Measurements from ENCODE around the gene LRCH1. TPM values are rescaled to one million over a fixed set of nuclear protein-coding genes. Genes with fewer than 3 reads are reported as not detected.

LRCH1 gene
- total RNA-seq, 1 experiment from 2014 or later: 11.8 TPM

DNA sequence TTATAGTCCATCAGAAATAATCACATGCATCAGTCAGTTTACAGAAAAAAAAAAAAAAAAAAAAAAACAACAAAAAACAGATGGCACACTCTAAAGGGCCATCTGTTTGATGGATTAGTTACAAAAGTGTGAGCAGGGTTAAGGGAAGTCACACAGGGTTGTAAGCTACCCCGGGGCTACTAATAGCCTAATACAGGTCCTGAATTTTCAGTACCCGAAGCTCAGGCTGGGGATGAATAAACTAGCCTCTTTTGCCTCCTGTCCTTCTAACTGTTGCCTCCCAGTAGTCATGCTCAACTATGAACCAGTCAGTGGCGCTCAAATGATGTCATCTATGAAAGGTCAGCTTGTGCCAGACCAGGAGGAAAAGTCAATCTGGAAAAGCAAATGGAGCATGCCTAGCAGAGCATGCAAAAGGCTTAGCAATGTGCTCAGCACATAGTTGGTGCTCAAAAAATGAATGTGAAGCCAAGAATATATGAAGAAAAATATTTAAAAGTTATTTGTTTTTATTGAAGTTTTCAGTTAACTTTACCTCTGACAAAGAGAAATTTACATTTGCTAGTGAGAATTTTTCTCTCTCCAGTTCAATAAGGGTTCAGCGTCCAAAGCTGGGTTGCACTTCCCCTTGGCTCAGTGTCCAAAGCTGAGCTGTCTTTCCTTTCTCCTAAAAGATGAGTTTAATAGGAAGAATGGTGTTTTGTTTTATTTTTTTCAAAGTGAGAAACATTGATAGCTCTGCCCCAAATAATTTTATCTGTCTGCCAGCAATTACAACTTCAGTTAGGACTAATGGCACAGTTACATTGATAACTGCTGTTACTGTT lies 30.8 kb upstream of the LRCH1 start:
- CTCF ChIA-PET: no interaction called here
- TF ChIP-seq, protein P1, sequence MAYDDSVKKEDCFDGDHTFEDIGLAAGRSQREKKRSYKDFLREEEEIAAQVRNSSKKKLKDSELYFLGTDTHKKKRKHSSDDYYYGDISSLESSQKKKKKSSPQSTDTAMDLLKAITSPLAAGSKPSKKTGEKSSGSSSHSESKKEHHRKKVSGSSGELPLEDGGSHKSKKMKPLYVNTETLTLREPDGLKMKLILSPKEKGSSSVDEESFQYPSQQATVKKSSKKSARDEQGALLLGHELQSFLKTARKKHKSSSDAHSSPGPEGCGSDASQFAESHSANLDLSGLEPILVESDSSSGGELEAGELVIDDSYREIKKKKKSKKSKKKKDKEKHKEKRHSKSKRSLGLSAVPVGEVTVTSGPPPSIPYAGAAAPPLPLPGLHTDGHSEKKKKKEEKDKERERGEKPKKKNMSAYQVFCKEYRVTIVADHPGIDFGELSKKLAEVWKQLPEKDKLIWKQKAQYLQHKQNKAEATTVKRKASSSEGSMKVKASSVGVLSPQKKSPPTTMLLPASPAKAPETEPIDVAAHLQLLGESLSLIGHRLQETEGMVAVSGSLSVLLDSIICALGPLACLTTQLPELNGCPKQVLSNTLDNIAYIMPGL (CRISPR knock-in tag; IDR thresholded peaks at IDR 0.05): no peak
- TF ChIP-seq, protein P2, sequence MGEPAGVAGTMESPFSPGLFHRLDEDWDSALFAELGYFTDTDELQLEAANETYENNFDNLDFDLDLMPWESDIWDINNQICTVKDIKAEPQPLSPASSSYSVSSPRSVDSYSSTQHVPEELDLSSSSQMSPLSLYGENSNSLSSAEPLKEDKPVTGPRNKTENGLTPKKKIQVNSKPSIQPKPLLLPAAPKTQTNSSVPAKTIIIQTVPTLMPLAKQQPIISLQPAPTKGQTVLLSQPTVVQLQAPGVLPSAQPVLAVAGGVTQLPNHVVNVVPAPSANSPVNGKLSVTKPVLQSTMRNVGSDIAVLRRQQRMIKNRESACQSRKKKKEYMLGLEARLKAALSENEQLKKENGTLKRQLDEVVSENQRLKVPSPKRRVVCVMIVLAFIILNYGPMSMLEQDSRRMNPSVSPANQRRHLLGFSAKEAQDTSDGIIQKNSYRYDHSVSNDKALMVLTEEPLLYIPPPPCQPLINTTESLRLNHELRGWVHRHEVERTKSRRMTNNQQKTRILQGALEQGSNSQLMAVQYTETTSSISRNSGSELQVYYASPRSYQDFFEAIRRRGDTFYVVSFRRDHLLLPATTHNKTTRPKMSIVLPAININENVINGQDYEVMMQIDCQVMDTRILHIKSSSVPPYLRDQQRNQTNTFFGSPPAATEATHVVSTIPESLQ (CRISPR knock-in tag; IDR thresholded peaks at IDR 0.05): no peak
- TF ChIP-seq NFYB (CRISPR knock-in tag; conservative IDR thresholded peaks at IDR 0.05; ENCODE audit: low read depth) (no peak), FOXJ3 (CRISPR knock-in tag; IDR thresholded peaks at IDR 0.05; ENCODE audit: borderline replicate concordance) (no peak), ETV6 (CRISPR knock-in tag; IDR thresholded peaks at IDR 0.05) (no peak), OVOL2 (CRISPR knock-in tag; IDR thresholded peaks at IDR 0.05; ENCODE audit: borderline replicate concordance) (no peak), TEAD4 (CRISPR knock-in tag; IDR thresholded peaks at IDR 0.05) (no peak), NFATC4 (CRISPR knock-in tag; IDR thresholded peaks at IDR 0.05) (no peak), GTF2I (CRISPR knock-in tag; conservative IDR thresholded peaks at IDR 0.05) (no peak)
- TF ChIP-seq, protein P3, sequence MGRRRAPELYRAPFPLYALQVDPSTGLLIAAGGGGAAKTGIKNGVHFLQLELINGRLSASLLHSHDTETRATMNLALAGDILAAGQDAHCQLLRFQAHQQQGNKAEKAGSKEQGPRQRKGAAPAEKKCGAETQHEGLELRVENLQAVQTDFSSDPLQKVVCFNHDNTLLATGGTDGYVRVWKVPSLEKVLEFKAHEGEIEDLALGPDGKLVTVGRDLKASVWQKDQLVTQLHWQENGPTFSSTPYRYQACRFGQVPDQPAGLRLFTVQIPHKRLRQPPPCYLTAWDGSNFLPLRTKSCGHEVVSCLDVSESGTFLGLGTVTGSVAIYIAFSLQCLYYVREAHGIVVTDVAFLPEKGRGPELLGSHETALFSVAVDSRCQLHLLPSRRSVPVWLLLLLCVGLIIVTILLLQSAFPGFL (CRISPR knock-in tag; IDR thresholded peaks at IDR 0.05; ENCODE audit: borderline replicate concordance): no peak
- TF ChIP-seq, protein P4, sequence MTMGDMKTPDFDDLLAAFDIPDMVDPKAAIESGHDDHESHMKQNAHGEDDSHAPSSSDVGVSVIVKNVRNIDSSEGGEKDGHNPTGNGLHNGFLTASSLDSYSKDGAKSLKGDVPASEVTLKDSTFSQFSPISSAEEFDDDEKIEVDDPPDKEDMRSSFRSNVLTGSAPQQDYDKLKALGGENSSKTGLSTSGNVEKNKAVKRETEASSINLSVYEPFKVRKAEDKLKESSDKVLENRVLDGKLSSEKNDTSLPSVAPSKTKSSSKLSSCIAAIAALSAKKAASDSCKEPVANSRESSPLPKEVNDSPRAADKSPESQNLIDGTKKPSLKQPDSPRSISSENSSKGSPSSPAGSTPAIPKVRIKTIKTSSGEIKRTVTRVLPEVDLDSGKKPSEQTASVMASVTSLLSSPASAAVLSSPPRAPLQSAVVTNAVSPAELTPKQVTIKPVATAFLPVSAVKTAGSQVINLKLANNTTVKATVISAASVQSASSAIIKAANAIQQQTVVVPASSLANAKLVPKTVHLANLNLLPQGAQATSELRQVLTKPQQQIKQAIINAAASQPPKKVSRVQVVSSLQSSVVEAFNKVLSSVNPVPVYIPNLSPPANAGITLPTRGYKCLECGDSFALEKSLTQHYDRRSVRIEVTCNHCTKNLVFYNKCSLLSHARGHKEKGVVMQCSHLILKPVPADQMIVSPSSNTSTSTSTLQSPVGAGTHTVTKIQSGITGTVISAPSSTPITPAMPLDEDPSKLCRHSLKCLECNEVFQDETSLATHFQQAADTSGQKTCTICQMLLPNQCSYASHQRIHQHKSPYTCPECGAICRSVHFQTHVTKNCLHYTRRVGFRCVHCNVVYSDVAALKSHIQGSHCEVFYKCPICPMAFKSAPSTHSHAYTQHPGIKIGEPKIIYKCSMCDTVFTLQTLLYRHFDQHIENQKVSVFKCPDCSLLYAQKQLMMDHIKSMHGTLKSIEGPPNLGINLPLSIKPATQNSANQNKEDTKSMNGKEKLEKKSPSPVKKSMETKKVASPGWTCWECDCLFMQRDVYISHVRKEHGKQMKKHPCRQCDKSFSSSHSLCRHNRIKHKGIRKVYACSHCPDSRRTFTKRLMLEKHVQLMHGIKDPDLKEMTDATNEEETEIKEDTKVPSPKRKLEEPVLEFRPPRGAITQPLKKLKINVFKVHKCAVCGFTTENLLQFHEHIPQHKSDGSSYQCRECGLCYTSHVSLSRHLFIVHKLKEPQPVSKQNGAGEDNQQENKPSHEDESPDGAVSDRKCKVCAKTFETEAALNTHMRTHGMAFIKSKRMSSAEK (CRISPR knock-in tag; IDR thresholded peaks at IDR 0.05; ENCODE audit: borderline replicate concordance): no peak
- TF ChIP-seq, protein P5, sequence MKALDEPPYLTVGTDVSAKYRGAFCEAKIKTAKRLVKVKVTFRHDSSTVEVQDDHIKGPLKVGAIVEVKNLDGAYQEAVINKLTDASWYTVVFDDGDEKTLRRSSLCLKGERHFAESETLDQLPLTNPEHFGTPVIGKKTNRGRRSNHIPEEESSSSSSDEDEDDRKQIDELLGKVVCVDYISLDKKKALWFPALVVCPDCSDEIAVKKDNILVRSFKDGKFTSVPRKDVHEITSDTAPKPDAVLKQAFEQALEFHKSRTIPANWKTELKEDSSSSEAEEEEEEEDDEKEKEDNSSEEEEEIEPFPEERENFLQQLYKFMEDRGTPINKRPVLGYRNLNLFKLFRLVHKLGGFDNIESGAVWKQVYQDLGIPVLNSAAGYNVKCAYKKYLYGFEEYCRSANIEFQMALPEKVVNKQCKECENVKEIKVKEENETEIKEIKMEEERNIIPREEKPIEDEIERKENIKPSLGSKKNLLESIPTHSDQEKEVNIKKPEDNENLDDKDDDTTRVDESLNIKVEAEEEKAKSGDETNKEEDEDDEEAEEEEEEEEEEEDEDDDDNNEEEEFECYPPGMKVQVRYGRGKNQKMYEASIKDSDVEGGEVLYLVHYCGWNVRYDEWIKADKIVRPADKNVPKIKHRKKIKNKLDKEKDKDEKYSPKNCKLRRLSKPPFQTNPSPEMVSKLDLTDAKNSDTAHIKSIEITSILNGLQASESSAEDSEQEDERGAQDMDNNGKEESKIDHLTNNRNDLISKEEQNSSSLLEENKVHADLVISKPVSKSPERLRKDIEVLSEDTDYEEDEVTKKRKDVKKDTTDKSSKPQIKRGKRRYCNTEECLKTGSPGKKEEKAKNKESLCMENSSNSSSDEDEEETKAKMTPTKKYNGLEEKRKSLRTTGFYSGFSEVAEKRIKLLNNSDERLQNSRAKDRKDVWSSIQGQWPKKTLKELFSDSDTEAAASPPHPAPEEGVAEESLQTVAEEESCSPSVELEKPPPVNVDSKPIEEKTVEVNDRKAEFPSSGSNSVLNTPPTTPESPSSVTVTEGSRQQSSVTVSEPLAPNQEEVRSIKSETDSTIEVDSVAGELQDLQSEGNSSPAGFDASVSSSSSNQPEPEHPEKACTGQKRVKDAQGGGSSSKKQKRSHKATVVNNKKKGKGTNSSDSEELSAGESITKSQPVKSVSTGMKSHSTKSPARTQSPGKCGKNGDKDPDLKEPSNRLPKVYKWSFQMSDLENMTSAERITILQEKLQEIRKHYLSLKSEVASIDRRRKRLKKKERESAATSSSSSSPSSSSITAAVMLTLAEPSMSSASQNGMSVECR (CRISPR knock-in tag; IDR thresholded peaks at IDR 0.05; ENCODE audit: borderline replicate concordance): no peak
- TF ChIP-seq, protein P6, sequence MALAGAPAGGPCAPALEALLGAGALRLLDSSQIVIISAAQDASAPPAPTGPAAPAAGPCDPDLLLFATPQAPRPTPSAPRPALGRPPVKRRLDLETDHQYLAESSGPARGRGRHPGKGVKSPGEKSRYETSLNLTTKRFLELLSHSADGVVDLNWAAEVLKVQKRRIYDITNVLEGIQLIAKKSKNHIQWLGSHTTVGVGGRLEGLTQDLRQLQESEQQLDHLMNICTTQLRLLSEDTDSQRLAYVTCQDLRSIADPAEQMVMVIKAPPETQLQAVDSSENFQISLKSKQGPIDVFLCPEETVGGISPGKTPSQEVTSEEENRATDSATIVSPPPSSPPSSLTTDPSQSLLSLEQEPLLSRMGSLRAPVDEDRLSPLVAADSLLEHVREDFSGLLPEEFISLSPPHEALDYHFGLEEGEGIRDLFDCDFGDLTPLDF (CRISPR knock-in tag; IDR thresholded peaks at IDR 0.05): no peak
- TF ChIP-seq, protein P7, sequence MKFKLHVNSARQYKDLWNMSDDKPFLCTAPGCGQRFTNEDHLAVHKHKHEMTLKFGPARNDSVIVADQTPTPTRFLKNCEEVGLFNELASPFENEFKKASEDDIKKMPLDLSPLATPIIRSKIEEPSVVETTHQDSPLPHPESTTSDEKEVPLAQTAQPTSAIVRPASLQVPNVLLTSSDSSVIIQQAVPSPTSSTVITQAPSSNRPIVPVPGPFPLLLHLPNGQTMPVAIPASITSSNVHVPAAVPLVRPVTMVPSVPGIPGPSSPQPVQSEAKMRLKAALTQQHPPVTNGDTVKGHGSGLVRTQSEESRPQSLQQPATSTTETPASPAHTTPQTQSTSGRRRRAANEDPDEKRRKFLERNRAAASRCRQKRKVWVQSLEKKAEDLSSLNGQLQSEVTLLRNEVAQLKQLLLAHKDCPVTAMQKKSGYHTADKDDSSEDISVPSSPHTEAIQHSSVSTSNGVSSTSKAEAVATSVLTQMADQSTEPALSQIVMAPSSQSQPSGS (CRISPR knock-in tag; IDR thresholded peaks at IDR 0.05; ENCODE audit: borderline replicate concordance, low read depth): no peak
- TF ChIP-seq, protein P8, sequence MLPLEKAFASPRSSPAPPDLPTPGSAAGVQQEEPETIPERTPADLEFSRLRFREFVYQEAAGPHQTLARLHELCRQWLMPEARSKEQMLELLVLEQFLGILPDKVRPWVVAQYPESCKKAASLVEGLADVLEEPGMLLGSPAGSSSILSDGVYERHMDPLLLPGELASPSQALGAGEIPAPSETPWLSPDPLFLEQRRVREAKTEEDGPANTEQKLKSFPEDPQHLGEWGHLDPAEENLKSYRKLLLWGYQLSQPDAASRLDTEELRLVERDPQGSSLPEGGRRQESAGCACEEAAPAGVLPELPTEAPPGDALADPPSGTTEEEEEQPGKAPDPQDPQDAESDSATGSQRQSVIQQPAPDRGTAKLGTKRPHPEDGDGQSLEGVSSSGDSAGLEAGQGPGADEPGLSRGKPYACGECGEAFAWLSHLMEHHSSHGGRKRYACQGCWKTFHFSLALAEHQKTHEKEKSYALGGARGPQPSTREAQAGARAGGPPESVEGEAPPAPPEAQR (CRISPR knock-in tag; IDR thresholded peaks at IDR 0.05): no peak

More for the DNA sequence above, 30.8 kb upstream of the LRCH1 start:
- Mint-ChIP-seq H3K36me3 (0 out of 2 replicates have a peak, but pooled peaks cover 4% of the 10 kb centered on the region), H3K27ac (no peak overlapping the region), H3K27me3 (ENCODE audit: low read depth) (no peaks in the 10 kb centered on the region), H3K4me1 (peaks cover 9% of the 10 kb centered on the region), H3K9me3 (peaks cover 13% of the 10 kb centered on the region), H3K4me3 (no peak overlapping the region)
- POLR2A ChIA-PET: no interaction called here
- ATAC-seq (no peak), DNase-seq (ENCODE audit: low spot score) (no peak)
